Measurements from ENCODE around the gene CDKL4. TPM values are rescaled to one million over a fixed set of nuclear protein-coding genes. Genes with fewer than 3 reads are reported as not detected.
"Not testable (repeated sequence)": the region's sequence is repeated elsewhere in the genome, so short reads cannot be mapped to it uniquely, and the experiment has no call there.

The CDKL4 gene
- total RNA-seq, 3 donors from 2014 or later = 0.31 to 1.0 TPM; not detected in 1

DNA sequence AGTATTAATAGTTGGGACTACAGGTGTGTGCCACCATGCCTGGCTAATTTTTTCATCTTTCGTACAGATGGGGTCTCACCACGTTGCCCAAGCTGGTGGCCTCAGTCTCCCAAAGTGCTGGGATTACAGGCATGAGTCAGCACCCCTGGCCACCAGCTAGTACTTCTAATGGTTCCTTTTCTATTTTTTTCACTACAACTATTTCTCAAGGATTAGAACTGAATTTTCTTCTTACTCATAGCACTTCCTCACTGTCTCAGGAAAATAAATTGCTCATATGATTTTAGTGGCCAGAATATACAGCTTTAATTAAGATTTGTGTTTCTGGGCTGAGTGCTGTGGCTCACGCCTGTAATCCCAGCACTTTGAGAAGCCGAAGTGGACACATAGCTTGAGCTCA, 79.7 kb downstream of the CDKL4 start:
- TF ChIP-seq, protein P1, sequence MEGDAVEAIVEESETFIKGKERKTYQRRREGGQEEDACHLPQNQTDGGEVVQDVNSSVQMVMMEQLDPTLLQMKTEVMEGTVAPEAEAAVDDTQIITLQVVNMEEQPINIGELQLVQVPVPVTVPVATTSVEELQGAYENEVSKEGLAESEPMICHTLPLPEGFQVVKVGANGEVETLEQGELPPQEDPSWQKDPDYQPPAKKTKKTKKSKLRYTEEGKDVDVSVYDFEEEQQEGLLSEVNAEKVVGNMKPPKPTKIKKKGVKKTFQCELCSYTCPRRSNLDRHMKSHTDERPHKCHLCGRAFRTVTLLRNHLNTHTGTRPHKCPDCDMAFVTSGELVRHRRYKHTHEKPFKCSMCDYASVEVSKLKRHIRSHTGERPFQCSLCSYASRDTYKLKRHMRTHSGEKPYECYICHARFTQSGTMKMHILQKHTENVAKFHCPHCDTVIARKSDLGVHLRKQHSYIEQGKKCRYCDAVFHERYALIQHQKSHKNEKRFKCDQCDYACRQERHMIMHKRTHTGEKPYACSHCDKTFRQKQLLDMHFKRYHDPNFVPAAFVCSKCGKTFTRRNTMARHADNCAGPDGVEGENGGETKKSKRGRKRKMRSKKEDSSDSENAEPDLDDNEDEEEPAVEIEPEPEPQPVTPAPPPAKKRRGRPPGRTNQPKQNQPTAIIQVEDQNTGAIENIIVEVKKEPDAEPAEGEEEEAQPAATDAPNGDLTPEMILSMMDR (IDR thresholded peaks at IDR 0.05) = no peak

DNA sequence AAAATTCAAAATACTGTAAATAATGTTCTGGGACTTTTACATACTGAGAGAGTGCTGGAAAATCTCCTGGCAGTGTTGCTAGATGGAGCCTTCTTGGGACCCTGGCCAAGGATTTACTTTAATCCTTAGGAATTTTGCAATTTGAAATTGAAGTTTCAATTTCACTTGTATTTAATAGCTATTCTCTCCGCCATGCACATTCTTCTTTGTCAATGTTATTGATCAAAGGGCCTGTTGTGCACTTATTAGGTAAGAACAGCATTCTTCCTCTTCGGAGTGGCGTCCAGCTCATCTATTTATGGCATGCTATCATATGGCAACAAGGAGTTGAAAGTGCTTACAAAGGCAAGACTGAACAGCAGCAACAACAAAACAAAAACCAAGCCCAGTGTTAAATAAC, 82.8 kb downstream of the CDKL4 start:
- intact Hi-C loops (cut with DNase I, micrococcal nuclease) = no loop called here
- Histone ChIP-seq H3K4me1 (ENCODE audit: low read depth) (no peaks in the 10 kb centered on the region), H3K36me3 (ENCODE audit: low read depth) (no peaks in the 10 kb centered on the region), H3K4me3 (no peak overlapping the region), H3K9me3 (no peaks in the 10 kb centered on the region)
- TF ChIP-seq, protein P1 (IDR thresholded peaks at IDR 0.05) = no peak
- DNase-seq (no peak), ATAC-seq (no peak)

More for the DNA sequence above, 79.7 kb downstream of the CDKL4 start:
- H3K9me3 ChIP-seq = no peaks in the 10 kb centered on the region
- no peak overlapping the region for H3K4me3 ChIP-seq
- no peak for ATAC-seq
- H3K4me1 ChIP-seq (ENCODE audit: low read depth) = no peaks in the 10 kb centered on the region
- DNase-seq = no peak
- intact Hi-C loops (cut with DNase I, micrococcal nuclease) = no loop called here
- H3K36me3 ChIP-seq (ENCODE audit: low read depth) = no peaks in the 10 kb centered on the region

DNA sequence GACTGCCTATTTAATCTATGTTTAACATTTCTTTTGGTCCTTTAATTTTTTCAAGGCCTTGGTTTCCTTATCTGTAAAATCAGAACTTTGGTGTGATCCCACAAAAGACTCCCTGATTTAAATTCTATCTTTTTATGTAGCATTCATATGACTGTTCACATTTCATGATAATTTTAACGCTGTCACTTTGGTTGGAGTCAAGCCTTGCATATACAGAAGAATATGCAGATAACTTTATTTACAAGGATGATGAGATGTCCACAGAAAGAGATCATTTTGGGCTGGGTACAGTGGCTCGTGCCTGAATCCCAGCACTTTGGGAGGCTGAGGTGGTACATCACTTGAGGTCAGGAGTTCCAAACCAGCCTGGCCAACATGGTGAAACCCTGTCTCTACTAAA, 84.5 kb downstream of the CDKL4 start:
- intact Hi-C loops (cut with DNase I, micrococcal nuclease) = no loop called here
- H3K4me3 ChIP-seq = no peak overlapping the region
- DNase-seq (no peak), ATAC-seq (no peak)
- no peaks in the 10 kb centered on the region for H3K4me1 ChIP-seq (ENCODE audit: low read depth)
- no peaks in the 10 kb centered on the region for H3K9me3 ChIP-seq
- no peaks in the 10 kb centered on the region for H3K36me3 ChIP-seq (ENCODE audit: low read depth)
- TF ChIP-seq, protein P1 (IDR thresholded peaks at IDR 0.05) = no peak

DNA sequence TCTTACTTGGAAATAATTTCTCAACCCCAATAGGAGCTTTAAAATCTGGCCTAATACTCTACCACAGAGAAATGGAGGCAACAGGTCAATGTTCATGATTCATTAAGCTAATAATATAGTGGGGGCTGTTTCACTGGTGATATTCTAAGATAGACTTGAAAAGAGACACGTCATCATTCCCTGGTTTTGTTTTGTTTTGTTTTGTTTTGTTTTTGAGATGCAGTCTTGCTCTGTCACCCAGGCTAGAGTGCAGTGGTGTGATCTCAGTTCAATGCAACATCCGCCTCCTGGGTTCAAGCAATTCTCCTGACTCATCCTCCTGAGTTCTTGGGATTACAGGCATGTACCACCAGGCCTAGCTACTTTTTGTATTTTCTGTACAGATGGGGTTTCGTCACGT, 85.4 kb downstream of the CDKL4 start:
- no peak overlapping the region for H3K4me3 ChIP-seq
- intact Hi-C loops (cut with DNase I, micrococcal nuclease) = no loop called here
- no peak for DNase-seq
- H3K4me1 ChIP-seq (ENCODE audit: low read depth) = no peaks in the 10 kb centered on the region
- no peaks in the 10 kb centered on the region for H3K9me3 ChIP-seq
- TF ChIP-seq, protein P1 (IDR thresholded peaks at IDR 0.05) = no peak
- H3K36me3 ChIP-seq (ENCODE audit: low read depth) = no peaks in the 10 kb centered on the region
- ATAC-seq = no peak

DNA sequence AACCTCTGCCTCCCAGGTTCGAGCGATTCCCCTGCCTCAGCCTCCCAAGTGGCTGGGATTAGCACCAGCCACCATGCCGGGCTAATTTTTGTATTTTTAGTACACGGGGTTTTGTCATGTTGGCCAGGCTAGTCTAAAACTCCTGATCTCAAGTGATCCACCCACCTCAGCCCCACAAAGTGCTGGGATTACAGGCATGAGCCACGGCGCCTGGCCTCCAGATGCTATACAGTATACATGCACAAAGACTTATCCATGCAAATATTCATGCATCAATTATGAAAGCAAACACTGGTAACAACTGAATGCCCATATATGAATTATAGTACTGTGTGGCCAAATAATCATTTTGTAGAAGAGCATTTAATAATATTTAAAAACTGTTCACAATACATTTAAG, 86.9 kb downstream of the CDKL4 start:
- TF ChIP-seq, protein P1 (IDR thresholded peaks at IDR 0.05) = no peak
- H3K9me3 ChIP-seq = no peaks in the 10 kb centered on the region
- DNase-seq (no peak), ATAC-seq (no peak)
- no peaks in the 10 kb centered on the region for H3K4me1 ChIP-seq (ENCODE audit: low read depth)
- H3K4me3 ChIP-seq = no peak overlapping the region
- H3K36me3 ChIP-seq (ENCODE audit: low read depth) = no peaks in the 10 kb centered on the region
- intact Hi-C loops (cut with DNase I, micrococcal nuclease) = no loop called here

DNA sequence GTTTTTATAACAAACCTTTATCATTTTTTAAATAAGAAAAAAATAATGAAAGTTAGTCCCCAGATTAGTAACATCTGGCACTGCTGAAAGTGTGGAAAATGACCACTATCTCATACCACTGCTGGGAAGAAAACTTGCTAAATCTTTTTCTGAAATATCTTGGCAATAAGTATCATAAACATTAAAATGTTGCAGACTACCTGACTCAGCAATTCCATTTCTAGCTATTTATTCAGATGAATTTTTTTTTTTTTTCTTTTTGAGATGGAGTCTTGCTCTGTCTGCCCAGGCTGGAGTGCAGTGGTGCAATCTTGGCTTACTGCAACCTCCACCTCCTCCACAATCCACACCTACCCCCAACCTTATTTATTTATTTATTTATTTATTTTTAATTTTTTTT, 87.7 kb downstream of the CDKL4 start:
- ATAC-seq (no peak), DNase-seq (no peak)
- no peaks in the 10 kb centered on the region for H3K4me1 ChIP-seq (ENCODE audit: low read depth)
- H3K36me3 ChIP-seq (ENCODE audit: low read depth) = no peaks in the 10 kb centered on the region
- no peaks in the 10 kb centered on the region for H3K9me3 ChIP-seq
- H3K4me3 ChIP-seq = no peak overlapping the region
- intact Hi-C loops (cut with DNase I, micrococcal nuclease) = no loop called here
- TF ChIP-seq, protein P1 (IDR thresholded peaks at IDR 0.05) = no peak

DNA sequence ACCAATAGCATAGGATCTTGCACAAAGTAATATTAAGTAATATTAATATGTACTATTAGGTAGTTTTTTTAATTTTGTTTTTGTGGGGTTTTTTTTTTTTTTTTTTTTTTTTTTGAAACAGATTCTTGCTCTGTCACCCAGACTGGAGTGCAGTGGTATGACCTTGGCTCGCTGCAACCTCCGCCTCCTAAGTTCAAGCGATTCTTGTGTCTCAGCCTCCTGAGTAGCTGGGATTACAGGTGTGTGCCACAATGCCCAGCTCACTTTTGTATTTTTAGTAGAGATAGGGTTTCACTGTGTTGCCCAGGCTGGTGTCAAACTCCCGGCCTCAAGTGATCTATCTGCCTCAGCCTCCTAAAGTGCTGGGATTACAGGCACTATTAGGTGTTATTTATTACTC, 88.2 kb downstream of the CDKL4 start:
- intact Hi-C loops (cut with DNase I, micrococcal nuclease); H3K36me3 ChIP-seq (ENCODE audit: low read depth); H3K4me3 ChIP-seq; H3K9me3 ChIP-seq; ATAC-seq; DNase-seq; H3K4me1 ChIP-seq (ENCODE audit: low read depth): not testable (repeated sequence)

Measured in mucosa of descending colon (tissue), 3 donors.